22Rv1 (cell line): ENCODE data around the gene CAMKMT.

Experiments used
- CTCF ChIP-seq: fragments of 450-650 bp; IDR thresholded peaks from 2 replicates; pipeline ENCODE4 v1.5.1; 2017; ENCODE audit warnings: mild to moderate bottlenecking
- ZFX ChIP-seq: fragments of 450-650 bp; IDR thresholded peaks from 2 replicates; pipeline ENCODE4 v1.6.1; 2017; ENCODE audit warnings: antibody characterized with exemption, borderline replicate concordance

- no peak for TF ChIP-seq CTCF
- no peak for TF ChIP-seq ZFX
Observed at GRCh38 chr2:44546459-44547127, 184.8 kb downstream of the CAMKMT start.
